Cortex of kidney (tissue), 1 donor: Measurements from ENCODE around the gene MBOAT7.
"Not testable (repeated sequence)": the region's sequence is repeated elsewhere in the genome, so short reads cannot be mapped to it uniquely, and the experiment has no call there.

Source experiments
- DNase-seq: peaks from one replicate; lab custom pipeline; 2025; lab: John Stamatoyannopoulos, UW

The MBOAT7 gene

GRCh38 chr19:54188215-54188871 is 1.0 kb downstream of the MBOAT7 start:
- no peak for DNase-seq

GRCh38 chr19:54186934-54187381 is 2.4 kb downstream of the MBOAT7 start:
- DNase-seq = no peak

DNA sequence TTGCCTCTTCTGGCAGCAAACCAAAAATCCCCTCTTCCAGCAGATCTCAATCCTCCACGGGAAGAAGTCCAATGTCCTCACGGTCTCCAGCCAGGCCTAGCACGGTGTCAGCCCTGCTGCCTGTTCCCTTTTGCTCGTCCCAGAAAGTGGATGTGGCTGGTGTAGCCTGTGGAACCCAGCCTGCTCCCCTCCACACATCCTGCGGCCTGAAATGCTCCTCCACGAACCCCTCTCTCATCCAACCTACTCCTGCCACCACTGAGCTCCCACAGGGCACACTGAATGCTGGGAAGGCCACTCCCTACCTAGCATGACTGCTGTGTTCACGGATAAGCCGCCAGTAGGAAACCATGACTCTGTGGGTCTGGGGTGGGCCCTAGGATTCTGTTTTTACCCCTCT is 3.0 kb downstream of the MBOAT7 start:
- DNase-seq = no peak

GRCh38 chr19:54183431-54183830 is 5.9 kb downstream of the MBOAT7 start:
- no peak for DNase-seq

DNA sequence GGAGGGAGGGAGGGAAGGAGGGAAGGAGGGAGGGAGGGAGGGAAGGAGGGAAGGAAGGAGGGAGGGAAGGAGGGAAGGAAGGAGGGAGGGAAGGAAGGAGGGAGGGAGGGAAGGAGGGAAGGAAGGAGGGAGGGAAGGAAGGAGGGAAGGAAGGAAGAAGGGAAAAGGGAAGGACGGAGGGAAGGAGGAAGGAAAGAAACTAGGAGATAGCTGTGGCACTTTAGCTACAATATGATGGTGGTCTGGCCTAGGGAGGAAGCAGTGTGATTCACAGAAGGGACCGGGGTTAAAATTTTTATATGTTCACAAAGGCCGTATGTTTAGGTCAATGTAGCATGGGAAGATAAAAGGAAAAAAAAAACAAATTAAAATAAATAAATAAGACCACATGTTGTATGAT is 7.5 kb downstream of the MBOAT7 start:
- not testable (repeated sequence) for DNase-seq

DNA sequence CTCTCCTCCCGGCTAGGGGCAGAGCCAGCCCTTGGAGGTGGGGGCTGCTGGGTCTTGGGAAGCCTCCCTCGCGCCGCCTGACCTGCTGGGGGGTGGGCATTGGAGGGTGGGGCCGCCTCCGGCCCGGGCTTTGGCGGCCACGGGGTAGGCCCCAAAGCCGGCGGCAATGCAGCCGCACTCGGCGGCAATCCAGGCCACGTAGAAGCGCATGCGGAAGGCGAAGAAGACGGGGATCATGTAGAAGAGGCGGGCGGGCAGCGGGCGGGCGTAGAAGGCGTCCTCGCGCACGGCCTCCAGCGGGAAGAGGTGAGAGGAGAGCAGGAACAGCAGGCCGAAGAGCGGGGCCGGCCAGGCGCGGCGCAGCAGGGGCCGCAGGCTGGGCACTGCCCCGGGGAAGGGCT is 8.7 kb downstream of the MBOAT7 start:
- no peak for DNase-seq

DNA sequence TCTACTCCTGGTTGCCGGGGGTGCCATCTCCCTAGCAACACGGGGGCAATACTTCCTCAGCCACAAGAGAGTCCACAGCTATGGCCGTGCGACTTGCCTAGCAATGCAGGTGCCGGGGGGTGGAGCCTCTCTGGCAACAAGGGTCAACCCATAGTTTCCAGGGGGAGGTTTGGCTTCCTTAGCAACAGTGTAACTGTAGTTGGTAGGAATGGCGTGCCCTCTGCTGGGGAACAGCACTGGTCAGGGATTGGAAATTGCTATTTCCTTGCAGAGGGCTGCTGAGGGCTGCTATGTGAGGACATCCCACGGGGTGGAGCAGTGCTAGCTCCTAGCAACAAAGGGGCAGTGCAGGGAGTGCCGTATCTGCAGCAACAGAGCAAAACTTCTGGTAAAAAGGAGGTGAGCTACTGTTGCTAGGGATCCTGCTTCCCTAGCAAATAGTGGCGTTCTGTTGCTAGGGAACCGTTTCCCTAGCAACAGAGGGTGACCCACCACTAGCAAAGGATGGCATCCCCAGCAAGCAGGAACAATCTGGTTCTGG is 9.4 kb downstream of the MBOAT7 start:
- no peak for DNase-seq

GRCh38 chr19:54179262-54179852 is 10.0 kb downstream of the MBOAT7 start:
- no peak for DNase-seq

DNA sequence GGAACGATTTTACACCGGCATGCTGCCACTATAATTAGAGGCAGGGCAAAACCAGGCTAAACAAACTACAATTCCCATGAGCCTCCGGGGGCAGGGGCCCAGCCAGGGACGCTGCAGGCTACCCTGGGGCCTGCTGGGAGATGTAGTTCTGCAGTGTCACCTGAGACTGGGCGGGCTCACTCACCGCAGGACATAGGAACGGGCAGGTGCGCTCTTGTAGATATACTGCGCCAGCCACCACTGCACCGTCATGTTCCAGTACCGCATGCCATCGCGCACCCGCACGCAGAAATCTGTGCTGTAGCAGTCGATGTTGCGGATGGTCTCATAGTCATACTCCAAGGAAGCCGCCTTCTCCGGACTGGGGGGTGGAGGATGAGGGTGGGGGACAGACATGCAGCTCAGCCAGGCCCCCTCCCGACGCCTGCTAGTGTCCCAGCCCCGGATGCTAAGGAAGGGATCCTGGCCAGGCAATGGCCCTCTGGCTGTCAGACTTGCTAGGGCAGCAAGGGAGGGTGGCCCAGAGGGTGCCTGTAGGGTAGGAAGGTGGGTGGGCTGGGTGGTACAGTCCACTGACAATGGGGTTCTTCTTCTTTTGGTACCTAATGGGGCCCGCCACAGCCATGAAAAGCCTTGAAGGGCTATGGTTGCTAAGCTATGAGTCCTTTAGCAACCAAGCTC is 10.7 kb downstream of the MBOAT7 start:
- DNase-seq = no peak

DNA sequence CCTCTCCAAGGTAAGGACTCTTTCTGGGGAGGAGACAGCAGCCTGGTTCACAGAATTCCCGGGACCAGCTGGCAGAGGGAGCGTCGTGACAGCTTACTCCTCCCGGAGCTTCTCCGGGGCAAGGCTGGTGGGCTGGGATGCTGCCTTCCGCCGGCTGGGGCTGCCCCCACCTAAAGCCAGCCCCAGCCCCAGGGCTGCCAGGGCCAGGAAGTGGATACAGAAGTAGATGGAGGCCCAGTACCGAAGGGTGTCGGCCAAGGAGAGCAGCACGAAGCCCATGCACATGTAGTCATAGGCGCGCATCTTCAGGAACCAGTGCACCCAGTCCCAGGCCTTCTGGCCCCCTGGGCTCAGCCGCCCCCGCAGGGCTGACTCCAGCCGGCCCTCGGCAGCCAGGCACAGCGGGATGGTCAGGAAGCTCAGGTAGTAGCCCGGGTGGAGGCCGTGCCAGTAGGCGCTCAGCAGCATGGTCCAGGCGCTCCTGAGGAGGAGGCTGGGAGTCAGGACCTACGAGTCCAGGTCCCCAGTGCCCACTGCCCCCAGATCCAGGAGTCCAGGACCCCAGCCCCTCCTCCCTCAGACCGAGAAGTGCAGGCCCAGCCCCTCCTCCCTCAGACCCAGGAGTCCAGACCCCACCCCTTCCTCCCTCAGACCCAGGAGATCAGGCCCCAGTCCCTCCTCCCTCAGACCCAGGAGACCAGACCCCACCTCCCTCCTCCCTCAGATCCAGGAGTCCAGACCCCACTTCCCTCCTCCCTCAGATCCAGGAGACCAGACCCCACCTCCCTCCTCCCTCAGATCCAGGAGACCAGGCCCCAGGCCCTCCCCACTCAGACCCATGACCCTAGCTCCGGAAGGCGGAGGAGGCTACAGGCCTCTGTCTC is 15.2 kb downstream of the MBOAT7 start:
- DNase-seq = no peak

DNA sequence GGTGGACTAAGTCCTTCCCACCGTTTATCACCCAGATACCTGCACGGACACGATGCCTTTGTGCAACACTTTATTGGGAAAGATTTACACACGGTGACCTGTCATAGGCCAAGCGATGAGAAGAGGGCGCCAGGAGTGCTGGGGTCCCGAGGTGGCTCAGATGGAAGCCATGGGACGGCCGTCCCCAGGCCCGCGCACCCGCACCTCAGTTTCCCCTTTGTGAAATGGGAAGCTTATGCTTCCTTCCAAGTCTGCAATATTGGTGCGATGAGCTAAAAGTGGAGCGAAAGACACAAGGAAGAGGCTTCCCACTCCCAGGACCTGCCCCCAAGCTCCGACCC is 16.1 kb downstream of the MBOAT7 start:
- DNase-seq = no peak

DNA sequence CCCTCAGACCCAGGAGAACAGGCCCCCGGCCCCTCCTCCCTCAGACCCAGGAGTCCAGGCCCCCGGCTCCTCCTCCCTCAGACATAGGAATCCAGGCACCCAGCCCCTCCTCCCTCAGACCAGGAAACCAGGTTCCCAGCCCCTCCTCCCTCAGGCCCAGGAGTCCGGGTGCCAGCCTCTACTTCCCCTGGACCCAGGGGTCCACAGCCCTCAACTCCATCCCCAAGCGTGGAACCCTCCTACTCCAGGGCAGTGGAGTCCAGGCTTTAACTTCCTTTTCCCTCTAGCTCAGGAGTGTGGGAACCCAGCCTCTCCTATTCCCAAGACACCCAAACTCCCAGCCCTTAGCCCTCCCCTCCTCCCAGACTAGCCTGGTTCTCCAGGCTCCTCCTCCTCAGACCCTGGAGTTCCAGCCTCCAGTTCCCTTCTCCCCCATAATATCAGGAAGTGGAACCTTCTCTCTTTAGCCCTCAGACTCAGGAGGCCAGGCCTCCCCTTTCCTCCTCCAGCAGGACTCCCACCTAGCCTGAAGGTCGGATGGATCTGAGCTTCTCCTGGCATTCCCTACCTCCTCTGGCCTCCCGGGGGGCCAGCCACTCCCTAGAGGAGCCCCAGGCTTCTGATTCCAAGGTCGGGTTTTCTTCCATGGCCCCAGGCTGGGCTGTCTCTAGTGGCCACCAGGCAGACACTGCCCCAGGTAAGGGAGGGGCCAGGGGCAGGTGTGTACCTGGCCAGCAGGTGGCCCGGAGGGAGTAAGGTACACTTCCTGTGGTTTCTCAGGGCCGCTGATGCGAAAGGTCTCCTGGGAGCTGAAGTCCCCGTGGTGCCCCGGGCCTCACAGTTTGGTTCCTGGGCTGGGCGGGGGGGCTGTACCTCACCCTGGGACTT is 16.7 kb downstream of the MBOAT7 start, which contains the start of gene TMC4:
TSS of gene TMC4 (minus strand) at position 690 of the 888 bp plus-strand sequence. CDS start at position 647, 43 bp downstream.
- no peak for DNase-seq

GRCh38 chr19:54171736-54172431 is 17.5 kb downstream of the MBOAT7 start:
- DNase-seq = not testable (repeated sequence)

DNA sequence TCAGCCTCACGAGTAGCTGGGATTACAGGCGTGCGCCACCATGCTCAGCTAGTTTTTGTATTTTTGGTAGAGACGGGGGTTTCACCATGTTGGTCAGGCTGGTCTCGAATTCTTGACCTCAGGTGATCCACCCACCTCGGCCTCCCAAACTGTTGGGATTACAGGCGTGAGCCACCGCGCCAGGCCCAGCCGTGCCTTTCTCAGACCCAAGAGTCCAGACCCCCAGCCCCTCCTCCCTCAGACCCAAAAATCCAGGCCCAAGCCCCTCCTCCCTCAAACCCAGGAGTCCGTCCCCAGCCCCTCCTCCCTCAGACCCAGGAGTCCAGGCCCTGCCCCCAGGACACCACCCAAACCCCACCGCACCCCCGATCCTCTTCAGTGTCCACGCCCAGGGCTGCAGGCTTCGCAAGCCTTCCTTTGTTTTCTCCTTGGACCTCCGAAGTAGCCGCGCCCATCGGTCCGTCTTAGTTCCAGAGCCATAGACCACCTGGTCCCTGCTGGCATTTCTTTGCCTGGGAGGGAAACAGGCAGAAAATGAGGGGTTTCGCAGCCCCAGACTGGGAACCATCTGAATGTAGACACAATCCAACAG is 20.1 kb downstream of the MBOAT7 start:
- no peak for DNase-seq

- no peak for DNase-seq
These were observed 21.0 kb downstream of the MBOAT7 start for GRCh38 chr19:54168174-54168917.

DNA sequence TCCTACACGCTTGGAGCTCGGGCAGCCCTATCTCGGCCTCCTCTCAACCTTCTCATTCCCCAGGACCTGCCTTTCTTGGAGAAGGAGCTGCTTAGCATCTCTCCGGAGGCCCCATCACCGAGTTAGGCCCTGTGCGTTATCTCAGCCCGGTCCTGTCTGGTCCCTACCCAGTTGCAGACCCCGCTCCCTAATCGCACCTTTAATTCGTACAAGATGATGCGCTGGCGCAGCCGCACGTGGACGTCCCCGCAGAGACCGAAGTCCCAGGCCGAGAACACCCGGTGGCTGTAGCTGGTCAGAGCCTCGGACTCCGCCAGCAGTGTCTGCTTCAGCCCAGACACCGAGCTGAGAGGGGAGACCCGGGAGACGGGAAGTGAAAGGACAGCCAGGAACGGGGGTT is 24.2 kb downstream of the MBOAT7 start:
- DNase-seq = no peak

DNA sequence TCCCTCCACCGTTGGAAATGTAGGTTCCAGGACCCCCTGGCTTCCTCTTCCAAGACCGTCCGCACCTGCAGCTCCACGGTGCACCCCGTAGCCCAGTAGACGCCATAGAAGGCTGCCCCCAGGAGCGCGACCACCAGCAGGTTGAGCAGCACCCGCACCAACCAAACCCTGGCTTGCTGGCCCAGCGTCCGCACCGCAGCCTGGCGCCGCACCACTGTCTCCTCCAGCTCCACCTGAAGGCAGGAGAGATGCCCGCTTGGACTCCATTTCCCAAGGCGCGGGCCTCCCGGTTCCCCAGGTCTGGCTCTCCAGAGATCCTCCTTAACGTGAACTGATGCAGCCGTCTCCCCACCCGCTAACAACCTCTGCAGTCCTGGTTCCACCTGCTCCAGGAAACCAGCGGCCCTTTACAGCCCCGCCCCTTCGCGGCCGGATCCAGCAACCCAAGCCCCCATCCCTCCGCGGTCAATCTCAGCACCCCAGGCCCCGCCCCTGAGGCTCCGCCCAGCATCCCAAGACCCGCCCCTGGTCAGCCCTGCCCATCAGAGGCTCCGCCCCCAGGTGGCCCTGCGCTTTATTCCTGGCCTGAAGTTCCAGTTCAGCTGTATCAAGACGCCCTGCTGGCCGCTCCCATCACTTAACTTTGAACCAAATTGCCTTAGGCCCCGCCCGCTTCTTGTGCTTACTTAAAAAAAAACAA is 24.9 kb downstream of the MBOAT7 start:
- DNase-seq = no peak

DNA sequence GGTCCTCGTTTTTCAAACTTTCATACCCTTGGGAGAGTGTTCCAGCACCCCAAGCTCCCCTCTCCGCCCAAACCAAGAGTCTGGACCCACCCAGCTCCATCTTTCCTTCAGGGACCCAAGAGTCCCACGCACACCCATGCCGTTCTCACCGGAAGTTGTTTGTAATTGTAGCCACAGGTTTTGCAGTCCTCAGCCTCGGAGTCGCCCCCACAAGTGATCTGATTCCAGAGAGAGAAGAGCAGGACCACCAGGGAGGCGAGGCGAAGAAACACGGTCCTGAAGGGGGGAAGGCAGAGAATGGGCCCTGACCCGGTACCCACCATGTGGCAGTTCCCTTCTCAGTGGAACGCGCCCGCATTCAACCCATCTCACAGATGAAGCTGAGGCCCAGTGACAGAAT is 26.5 kb downstream of the MBOAT7 start:
- no peak for DNase-seq
